BE2C (cell line): ENCODE data around the gene NEURL1.
"Not testable (repeated sequence)": the region's sequence is repeated elsewhere in the genome, so short reads cannot be mapped to it uniquely, and the experiment has no call there.

ENCODE experiments used
- DNase-seq: peaks from one replicate; pipeline ENCODE4 v3.0.0-alpha.2; 2020
- H3K27me3 ChIP-seq: fragments of 250-450 bp; sonication (Bioruptor Pico); 2 replicates; pipeline ENCODE4 v1.5.1; 2020; ENCODE audit warnings: mild to moderate bottlenecking
- H3K36me3 ChIP-seq: fragments of 250-450 bp; sonication (Bioruptor Pico); 2 replicates; pipeline ENCODE4 v1.5.1; 2020; ENCODE audit warnings: mild to moderate bottlenecking
- H3K4me1 ChIP-seq: fragments of 250-450 bp; sonication (Bioruptor Pico); 2 replicates; pipeline ENCODE4 v1.5.1; 2020
- H3K4me3 ChIP-seq: 2 replicates; pipeline ENCODE4 v1.5.1; 2011; ENCODE audit warnings: low read depth, low read length
- H3K9me3 ChIP-seq: fragments of 250-450 bp; sonication (Bioruptor Pico); 2 replicates; pipeline ENCODE4 v1.5.1; 2020
- TF ChIP-seq, protein P1 (sequence below): IDR thresholded peaks from 2 replicates; pipeline ENCODE4 v1.5.1; 2012; ENCODE audit warnings: mild to moderate bottlenecking, low read depth, low read length

The NEURL1 gene

DNA sequence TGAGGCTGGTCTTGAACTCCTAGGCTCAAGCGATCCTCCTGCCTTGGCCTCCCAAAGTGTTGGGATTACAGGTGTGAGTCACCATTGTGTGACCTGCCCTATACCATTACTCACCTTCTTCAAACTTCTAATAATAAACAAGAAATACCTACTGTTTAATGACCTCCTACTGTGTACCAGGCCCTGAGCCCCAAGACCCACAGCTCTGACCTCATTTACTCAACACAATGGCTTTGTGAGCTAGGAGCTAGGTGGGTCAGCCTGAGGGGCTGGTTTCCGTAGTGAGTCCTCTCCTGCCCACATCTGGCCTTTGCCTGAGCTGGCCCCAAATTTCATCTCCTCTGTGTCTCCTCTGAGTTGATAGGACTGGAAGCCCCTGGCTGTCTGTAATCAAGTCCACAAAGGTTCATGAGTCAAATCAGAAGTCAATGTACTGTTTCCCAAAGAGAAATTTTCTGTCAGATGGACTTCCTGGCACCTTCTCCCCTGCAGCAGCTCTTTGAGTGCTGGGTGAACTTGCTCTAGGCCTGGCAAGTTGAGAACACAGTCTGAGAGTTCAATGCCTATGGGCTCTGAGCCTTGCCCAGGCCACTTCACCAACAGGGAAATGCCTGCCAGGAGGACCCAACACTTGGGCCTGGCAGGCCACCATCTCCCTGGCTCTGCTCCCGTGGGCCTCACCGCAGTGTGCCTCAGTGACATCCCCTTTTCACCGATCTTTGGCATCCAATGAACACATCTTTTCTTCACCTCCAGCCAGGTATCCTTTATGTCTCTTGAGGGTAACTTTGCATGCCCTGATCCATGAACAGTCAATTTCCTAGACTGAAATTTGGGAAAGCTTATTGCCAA, 24.0 kb downstream of the NEURL1 start:
- Histone ChIP-seq H3K4me1 (no peaks in the 10 kb centered on the region; the same call in 1 of the 2 replicates), H3K27me3 (no peaks in the 10 kb centered on the region), H3K9me3 (no peaks in the 10 kb centered on the region), H3K36me3 (no peaks in the 10 kb centered on the region), H3K4me3 (no peak overlapping the region)
- TF ChIP-seq, protein P1, sequence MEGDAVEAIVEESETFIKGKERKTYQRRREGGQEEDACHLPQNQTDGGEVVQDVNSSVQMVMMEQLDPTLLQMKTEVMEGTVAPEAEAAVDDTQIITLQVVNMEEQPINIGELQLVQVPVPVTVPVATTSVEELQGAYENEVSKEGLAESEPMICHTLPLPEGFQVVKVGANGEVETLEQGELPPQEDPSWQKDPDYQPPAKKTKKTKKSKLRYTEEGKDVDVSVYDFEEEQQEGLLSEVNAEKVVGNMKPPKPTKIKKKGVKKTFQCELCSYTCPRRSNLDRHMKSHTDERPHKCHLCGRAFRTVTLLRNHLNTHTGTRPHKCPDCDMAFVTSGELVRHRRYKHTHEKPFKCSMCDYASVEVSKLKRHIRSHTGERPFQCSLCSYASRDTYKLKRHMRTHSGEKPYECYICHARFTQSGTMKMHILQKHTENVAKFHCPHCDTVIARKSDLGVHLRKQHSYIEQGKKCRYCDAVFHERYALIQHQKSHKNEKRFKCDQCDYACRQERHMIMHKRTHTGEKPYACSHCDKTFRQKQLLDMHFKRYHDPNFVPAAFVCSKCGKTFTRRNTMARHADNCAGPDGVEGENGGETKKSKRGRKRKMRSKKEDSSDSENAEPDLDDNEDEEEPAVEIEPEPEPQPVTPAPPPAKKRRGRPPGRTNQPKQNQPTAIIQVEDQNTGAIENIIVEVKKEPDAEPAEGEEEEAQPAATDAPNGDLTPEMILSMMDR = no peak
- no peak for DNase-seq

DNA sequence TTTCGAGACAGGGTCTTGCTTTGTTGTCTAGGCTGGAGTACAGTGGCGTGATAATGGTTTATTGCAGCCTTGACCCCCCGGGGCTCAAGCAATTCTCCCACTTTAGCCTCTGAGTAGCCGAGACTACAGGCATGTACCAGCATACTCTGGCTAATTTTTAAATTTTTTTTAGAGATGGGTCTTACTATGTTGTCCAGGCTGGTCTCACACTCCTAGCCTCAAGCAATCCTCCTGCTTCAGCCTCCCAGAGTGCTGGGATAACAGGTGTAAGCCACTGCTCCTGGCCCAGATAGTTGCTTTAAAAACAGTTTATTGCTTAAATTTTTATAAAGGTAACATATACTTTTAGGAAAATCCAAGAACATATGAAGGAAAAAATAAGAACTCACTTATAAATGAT, 26.3 kb downstream of the NEURL1 start:
- Histone ChIP-seq H3K36me3 (no peaks in the 10 kb centered on the region), H3K9me3 (no peaks in the 10 kb centered on the region), H3K4me3 (no peak overlapping the region), H3K27me3 (no peaks in the 10 kb centered on the region), H3K4me1 (no peaks in the 10 kb centered on the region; the same call in 1 of the 2 replicates)
- TF ChIP-seq, protein P1 = no peak
- no peak for DNase-seq

DNA sequence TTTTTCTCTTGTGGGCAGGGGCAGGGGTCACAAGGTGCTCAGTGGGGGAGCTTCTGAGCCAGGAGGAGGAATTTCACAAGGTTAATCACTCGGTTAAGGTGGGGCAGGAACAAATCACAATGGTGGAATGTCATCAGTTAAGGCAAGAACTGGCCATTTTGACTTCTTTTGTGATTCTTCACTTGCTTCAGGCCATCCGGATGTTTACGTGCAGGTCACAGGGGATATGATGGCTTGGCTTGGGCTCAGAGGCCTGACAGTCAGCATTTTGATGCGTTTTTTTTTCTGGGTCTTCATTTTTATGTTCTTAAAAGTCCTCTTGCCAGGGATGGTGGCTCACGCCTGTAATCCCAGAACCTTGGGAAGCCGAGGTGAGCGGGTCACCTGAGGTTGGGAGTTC, 28.5 kb downstream of the NEURL1 start:
- not testable (repeated sequence) for H3K4me3 ChIP-seq, H3K36me3 ChIP-seq, H3K9me3 ChIP-seq, H3K4me1 ChIP-seq, H3K27me3 ChIP-seq, DNase-seq

DNA sequence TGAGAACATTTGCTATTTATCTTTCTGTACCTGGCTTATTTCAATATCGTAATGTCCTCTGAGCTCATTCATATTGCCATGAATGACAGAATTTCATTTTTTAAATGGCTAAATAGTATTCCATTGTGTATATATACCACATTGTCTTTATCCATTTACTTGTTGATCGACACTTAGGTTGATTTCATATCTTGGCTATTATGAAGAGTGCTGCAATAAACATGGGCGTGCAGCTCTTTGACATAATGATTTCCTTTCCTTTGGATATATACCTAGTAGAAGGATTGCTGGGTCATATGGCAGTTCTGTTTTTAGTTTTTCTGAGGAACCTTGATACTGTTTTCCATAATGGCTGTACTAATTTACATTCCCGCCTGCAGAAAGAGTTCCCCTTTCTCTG, 30.2 kb downstream of the NEURL1 start:
- H3K4me3 ChIP-seq = no peak overlapping the region
- no peak for DNase-seq
- H3K36me3 ChIP-seq = no peaks in the 10 kb centered on the region
- no peaks in the 10 kb centered on the region for H3K27me3 ChIP-seq
- TF ChIP-seq, protein P1 = no peak
- no peaks in the 10 kb centered on the region for H3K4me1 ChIP-seq
- H3K9me3 ChIP-seq = no peaks in the 10 kb centered on the region

DNA sequence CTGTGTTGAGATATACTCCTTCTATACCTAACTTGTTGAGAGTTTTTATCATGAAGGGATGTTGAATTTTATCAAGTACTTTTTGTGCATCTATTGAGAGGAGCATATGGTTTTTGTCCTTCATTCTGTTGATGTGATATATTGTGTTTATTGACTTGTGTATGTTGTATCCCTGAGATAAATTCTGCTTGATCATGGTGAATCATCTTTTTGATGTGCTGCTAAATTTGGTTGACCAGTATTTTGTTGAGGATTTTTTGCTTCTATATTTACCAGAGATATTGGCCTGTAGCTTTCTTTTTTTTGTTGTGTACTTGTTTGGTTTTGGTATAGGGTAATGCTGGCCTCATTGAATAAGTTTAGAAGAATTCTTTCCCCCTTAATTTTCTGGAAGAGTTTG, 32.4 kb downstream of the NEURL1 start:
- Histone ChIP-seq H3K9me3 (no peaks in the 10 kb centered on the region), H3K4me3 (no peak overlapping the region), H3K4me1 (no peaks in the 10 kb centered on the region), H3K36me3 (no peaks in the 10 kb centered on the region), H3K27me3 (no peaks in the 10 kb centered on the region)
- no peak for DNase-seq
- TF ChIP-seq, protein P1 = no peak

DNA sequence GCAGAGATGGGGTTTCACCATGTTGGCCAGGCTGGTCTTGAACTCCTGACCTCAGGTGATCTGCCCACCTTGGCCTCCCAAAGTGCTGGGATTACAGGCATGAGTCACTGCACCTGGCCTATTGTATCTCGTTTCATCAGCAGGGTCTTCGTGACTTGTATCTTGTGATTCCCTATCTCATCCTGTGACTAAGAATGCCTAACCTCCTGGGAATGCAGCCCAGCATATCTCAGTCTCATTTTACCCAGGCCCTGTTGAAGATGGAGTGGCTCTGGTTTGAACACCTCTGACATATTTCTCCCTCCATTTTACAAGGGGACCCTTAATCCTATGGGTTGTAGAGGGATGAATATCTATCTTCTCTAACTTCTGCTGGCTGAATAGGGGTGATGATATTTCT, 34.0 kb downstream of the NEURL1 start:
- H3K4me3 ChIP-seq, H3K27me3 ChIP-seq, DNase-seq, H3K36me3 ChIP-seq, H3K4me1 ChIP-seq, H3K9me3 ChIP-seq: not testable (repeated sequence)

DNA sequence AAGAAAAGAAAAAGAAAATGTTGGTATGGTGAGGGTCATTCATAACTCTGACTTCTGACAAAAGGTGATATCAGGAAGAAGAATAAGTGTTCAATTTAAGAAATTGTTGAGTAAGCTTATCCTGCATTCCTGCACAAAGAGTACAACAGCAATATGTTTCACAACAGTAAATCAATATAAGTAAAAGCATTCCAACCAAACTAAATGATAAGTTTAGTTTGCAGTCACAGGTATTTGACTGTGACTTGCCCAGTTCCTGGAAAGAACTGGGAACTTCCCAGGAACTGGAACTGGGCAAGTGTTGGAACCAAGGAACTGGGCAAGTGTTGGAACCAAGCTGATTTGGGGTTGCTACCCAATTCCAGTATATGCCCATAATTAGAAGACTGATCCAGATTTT, 35.0 kb downstream of the NEURL1 start:
- Histone ChIP-seq H3K9me3 (no peaks in the 10 kb centered on the region), H3K27me3 (no peaks in the 10 kb centered on the region), H3K4me3 (no peak overlapping the region), H3K36me3 (no peaks in the 10 kb centered on the region), H3K4me1 (no peaks in the 10 kb centered on the region)
- no peak for DNase-seq
- TF ChIP-seq, protein P1 = no peak
